Measurements from ENCODE around the gene CNNM4.

Gene CNNM4

DNA sequence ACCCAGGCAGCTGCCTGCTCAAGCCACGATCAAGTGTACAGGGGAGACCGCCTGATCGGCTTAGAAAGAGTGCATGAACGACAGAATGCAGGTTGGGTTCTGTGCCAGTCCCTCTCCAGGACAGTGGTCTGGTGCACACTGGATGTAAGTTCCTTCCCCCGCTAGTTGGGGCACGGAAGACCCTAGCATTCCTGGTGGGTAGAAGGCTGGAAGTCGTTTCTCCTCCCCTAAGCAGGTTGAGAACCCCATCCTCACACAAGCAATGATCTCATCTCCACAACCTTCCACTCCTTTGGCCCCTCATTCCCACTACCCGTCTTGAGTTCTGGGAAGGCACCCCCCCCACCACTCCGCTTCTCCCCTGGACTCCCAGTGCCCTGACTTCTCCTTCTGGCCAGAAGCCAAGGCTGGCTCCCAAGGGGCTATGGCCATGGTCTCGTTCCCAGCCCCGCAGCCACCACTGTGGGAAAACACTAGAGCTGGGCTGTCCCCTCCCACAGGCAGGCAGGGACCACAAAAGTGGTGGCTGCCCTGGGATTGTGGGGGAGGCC, 98.5 kb downstream of the CNNM4 start:
- no peak for DNase-seq (ENCODE audit: low read depth)

DNA sequence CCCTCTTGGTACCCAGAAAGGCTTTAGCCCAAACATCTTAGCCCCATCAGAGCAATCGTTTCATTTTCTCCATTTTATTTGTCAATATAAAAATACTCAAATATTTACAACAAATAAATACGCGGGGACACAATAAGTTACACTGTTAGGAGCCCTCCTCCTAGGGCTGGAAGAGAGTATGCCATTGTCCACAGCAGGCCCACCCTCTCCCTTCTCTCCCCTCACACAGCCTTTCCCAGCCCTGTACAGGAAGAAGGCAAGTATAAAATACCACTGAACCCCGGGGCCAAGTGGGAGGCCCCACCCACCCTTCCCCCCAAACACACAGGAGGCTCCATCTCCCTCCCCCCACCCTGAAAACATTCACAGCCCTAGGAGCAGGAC, 99.0 kb downstream of the CNNM4 start:
- DNase-seq (ENCODE audit: low read depth) = no peak

DNA sequence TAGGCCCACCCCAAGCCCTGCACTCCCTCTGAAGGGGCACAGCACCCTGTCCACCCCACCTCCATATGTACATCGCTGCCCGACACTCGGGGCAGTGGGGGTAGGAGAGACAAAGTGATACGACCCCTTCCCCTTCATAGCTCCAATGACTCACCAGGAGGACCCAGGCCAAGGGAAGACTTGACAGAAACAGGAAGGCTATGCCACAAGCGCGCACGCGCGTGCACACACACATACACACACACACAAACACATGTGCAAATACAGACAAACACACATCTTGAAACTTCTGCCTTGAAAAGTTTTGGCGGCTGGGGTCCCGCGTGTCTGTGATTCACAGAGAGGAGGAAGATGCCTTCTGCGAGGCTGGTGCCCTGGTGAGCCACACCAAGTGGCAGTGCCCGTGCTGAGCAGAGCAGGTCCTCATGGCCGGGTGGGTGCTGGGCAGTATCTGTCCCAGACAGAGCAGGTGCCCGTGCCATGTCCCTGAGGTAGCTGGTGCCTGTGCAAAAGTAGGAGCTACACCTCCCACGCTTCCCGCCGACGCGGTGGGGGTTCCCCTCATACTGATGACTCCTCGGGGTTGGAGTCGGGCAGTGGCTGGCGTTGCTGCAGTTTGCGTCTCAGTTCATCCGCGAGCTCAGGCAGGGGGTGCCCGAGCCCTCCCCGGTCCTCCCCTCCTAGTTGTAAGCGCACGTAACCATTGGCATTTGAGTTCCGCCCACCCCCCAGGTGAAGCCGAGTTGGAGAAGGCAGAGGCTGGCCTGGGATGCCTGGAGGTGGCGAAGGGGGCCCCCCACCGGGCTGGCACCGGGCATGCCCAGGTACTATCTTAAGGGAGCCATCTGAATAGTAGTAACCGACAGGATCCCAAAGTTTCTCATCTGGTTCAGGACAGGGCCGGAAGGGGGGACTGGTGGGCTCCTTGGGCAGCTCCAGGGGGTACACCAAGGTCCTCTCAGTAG, 99.6 kb downstream of the CNNM4 start:
- DNase-seq (ENCODE audit: low read depth) = no peak

DNA sequence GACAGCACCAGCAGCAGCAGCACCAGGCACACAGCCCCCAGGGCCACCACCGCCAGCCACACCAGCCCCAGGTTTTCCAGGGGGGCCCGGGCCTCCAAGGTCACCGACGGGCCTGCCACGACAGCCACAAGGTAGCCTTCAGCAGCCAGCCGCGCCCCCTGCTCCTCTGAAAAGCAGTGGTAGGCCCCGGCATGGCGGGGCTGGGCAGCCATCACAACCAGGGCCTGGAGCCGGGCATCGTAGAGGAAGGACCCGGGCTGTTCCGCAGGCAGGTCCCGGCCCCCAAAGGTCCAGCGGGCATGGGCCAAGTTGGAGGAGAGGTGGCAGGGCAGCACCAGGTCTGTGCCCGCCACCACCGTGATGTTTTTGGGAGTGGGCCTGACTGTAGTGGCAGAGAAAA, 100.4 kb downstream of the CNNM4 start:
- DNase-seq (ENCODE audit: low read depth) = no peak

All from stimulated activated CD8-positive, alpha-beta memory T cell treated with anti-CD3 and anti-CD28 coated beads, Interleukin-7, amount 100 ng/mL, for 24 hours (primary cell).